T-cell (primary cell): Measurements from ENCODE around the gene NKAIN4. TPM values are rescaled to one million over a fixed set of nuclear protein-coding genes. Genes with fewer than 3 reads are reported as not detected.

Experiments used
- ATAC-seq, 4 experiments: fragments of 200-7000 bp in 3 of 4; fragments of 150-1000 bp in 1 of 4; cut with Tn5 transposase; replicated peaks in 1 of 4; 1 replicate in 3 of 4; 2 replicates in 1 of 4; pipeline ENCODE4 v1.10.0; 2021; ENCODE audit warnings: moderate library complexity in 3 of 4, mild to moderate bottlenecking in 2 of 4, moderate number of reproducible peaks in 1 of 4
- CTCF ChIA-PET, 2 donors: fragments of 300-600 bp; sonication (Branson Sonifier 250); formaldehyde crosslinking; loops; one replicate each; lab custom pipeline; 2022; ENCODE audit warnings: antibody characterized with exemption in 2 of 2; lab: Charles Lee
- POLR2A ChIA-PET, 2 donors: fragments of 300-600 bp; sonication (Branson Sonifier 250); formaldehyde crosslinking; loops; one replicate each; lab custom pipeline; 2022; ENCODE audit warnings: antibody characterized with exemption in 2 of 2; lab: Charles Lee
- DNase-seq, 35 experiments: peaks; one replicate each; pipeline versions ENCODE4 v3.0.0 to v3.0.0-alpha.2; 2013 to 2023
- H3K27ac ChIP-seq: one replicate; pipeline ENCODE4 v1.5.1; 2013; ENCODE audit warnings: low read length
- H3K27me3 ChIP-seq, 2 experiments: replicated peaks in 1 of 2; 1 replicate in 1 of 2; 2 replicates in 1 of 2; pipeline versions ENCODE4 v1.6.1 to v1.7.0; 2013; ENCODE audit warnings: low read length in 1 of 2, mixed read lengths in 1 of 2; ENCODE audit not compliant: control insufficient read depth in 2 of 2, insufficient read depth in 2 of 2; ENCODE audit errors: extremely low read depth in 1 of 2
- H3K36me3 ChIP-seq, 2 donors: 1 replicate in 1 of 2; 2 replicates in 1 of 2; pipeline versions ENCODE4 v1.6.1 to v1.7.0; 2013; ENCODE audit warnings: low read length in 1 of 2; ENCODE audit not compliant: control insufficient read depth in 2 of 2, insufficient read depth in 1 of 2; ENCODE audit errors: extremely low read depth in 1 of 2
- H3K4me1 ChIP-seq, 2 experiments: 1 replicate in 1 of 2; 2 replicates in 1 of 2; pipeline versions ENCODE4 v1.6.1 to v1.7.0; 2013; ENCODE audit warnings: low read length in 2 of 2, mixed read lengths in 1 of 2; ENCODE audit not compliant: insufficient read depth in 2 of 2, control insufficient read depth in 1 of 2; ENCODE audit errors: extremely low read depth in 1 of 2
- H3K4me3 ChIP-seq, 2 donors: 1 replicate in 1 of 2; 2 replicates in 1 of 2; pipeline versions ENCODE4 v1.5.1 to v1.7.0; 2013; ENCODE audit warnings: mild to moderate bottlenecking in 2 of 2, low read length in 1 of 2, moderate library complexity in 1 of 2; ENCODE audit not compliant: control insufficient read depth in 1 of 2; ENCODE audit errors: extremely low read depth in 1 of 2
- H3K9me3 ChIP-seq: 2 replicates; pipeline ENCODE4 v1.7.0; 2013
- H3K27ac Mint-ChIP-seq, 2 donors: one replicate each; pipeline ENCODE4 v1.8.0; 2020 to 2021; ENCODE audit warnings: mild to moderate bottlenecking in 2 of 2, mixed read lengths in 2 of 2
- H3K27me3 Mint-ChIP-seq, 2 donors: one replicate each; pipeline ENCODE4 v1.8.0; 2021 to 2022; ENCODE audit warnings: mixed read lengths in 2 of 2
- H3K36me3 Mint-ChIP-seq: one replicate; pipeline ENCODE4 v1.8.0; 2021; ENCODE audit warnings: mixed read lengths
- H3K4me1 Mint-ChIP-seq, 3 donors: one replicate each; pipeline ENCODE4 v1.8.0; 2020 to 2022; ENCODE audit warnings: mixed read lengths in 3 of 3, mild to moderate bottlenecking in 1 of 3
- H3K4me3 Mint-ChIP-seq, 3 donors: one replicate each; pipeline ENCODE4 v1.8.0; 2020 to 2022; ENCODE audit warnings: mild to moderate bottlenecking in 3 of 3, mixed read lengths in 3 of 3, moderate library complexity in 3 of 3
- H3K9me3 Mint-ChIP-seq, 3 donors: one replicate each; pipeline ENCODE4 v1.8.0; 2020 to 2022; ENCODE audit warnings: mixed read lengths in 3 of 3
- WGBS: methylation state at CpG from one replicate; pipeline ENCODE4 v1.1.5; 2013; ENCODE audit warnings: missing lambda C conversion rate; ENCODE audit not compliant: insufficient coverage; 5-methylcytosine and 5-hydroxymethylcytosine counted together
- total RNA-seq, 35 experiments: library from RNA in 6 of 35; stranded (reverse) in 6 of 35; fragments of 120-200 nt in 1 of 35; gene quantifications; one replicate each; pipeline versions ENCODE4 v1.2.1 to v1.2.4 and lab custom pipeline; 2013 to 2026

Gene NKAIN4
- total RNA-seq, 5 donors from 2014 or later (not counting 1 experiment from before 2014, with no cell fraction given) = not detected

DNA sequence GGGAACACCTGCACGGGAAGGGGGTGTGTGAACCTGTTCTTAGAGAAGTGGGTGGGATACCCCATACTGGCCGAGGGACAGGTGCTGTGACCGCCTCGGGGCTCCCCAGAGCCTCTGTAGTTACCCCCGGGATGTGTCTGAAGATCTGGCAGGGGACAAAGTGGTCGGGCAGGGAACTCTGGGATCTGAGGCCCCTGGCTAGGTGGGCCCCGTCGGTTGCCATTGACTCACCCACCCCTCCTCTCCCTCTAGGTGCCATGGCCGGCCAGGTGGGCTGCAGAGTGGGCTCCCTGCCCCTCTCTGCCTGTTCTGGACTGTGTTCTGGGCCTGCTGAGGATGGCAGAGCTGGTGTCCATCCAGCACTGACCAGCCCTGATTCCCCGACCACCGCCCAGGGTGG, 14.3 kb downstream of the NKAIN4 start:
- no peak overlapping the region for H3K27ac Mint-ChIP-seq
- H3K4me3 Mint-ChIP-seq = no peak overlapping the region
- H3K27ac ChIP-seq = no peak overlapping the region
- H3K4me1 Mint-ChIP-seq = peaks cover 0 to 2% (median under 1%) of the 10 kb centered on the region in 3 donors
- ATAC-seq (no peak), DNase-seq (no peak)
- H3K9me3 Mint-ChIP-seq = no peaks in the 10 kb centered on the region
- WGBS = 100% methylated on average over 2 of the region's 11 CpGs
- H3K4me3 ChIP-seq = no peak overlapping the region
- no peaks in the 10 kb centered on the region for H3K36me3 Mint-ChIP-seq
- no peaks in the 10 kb centered on the region for H3K9me3 ChIP-seq
- CTCF ChIA-PET = no interaction called here
- no peaks in the 10 kb centered on the region for H3K36me3 ChIP-seq
- POLR2A ChIA-PET = no interaction called here
- H3K27me3 Mint-ChIP-seq = peaks cover 0 to 14% of the 10 kb centered on the region in 2 donors
- H3K27me3 ChIP-seq = peaks cover 0 to 26% of the 10 kb centered on the region in 2 experiments
- peaks cover 0 to 10% of the 10 kb centered on the region in 2 experiments for H3K4me1 ChIP-seq

DNA sequence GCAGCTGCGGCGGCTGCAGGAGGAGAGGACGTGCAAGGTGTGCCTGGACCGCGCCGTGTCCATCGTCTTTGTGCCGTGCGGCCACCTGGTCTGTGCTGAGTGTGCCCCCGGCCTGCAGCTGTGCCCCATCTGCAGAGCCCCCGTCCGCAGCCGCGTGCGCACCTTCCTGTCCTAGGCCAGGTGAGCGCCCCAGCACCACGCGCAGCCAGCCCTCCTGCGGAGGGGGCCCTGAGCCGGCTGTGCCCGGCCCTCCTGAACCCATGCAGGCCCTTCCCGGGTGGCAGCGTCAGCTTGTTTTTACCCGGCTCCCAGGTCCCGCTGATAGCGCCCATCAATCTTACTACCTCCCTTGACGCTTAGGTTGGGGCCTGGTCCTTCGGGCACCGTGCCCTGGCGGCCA, 14.8 kb downstream of the NKAIN4 start:
- Mint-ChIP-seq H3K36me3 (no peaks in the 10 kb centered on the region), H3K4me3 (no peak overlapping the region), H3K4me1 (peaks cover 3 to 5% (median 4%) of the 10 kb centered on the region in 3 donors), H3K9me3 (no peaks in the 10 kb centered on the region), H3K27me3 (peaks cover 0 to 12% of the 10 kb centered on the region in 2 donors), H3K27ac (no peak overlapping the region)
- Histone ChIP-seq H3K4me1 (peaks cover 0 to 16% of the 10 kb centered on the region in 2 experiments), H3K27me3 (peaks cover 0 to 27% of the 10 kb centered on the region in 2 experiments), H3K36me3 (no peaks in the 10 kb centered on the region), H3K4me3 (no peak overlapping the region), H3K9me3 (no peaks in the 10 kb centered on the region), H3K27ac (no peak overlapping the region)
- no peak for ATAC-seq
- ChIA-PET CTCF (no interaction called here), POLR2A (no interaction called here)
- 95% methylated on average over 25 of the region's 30 CpGs for WGBS
- DNase-seq = no peak

DNA sequence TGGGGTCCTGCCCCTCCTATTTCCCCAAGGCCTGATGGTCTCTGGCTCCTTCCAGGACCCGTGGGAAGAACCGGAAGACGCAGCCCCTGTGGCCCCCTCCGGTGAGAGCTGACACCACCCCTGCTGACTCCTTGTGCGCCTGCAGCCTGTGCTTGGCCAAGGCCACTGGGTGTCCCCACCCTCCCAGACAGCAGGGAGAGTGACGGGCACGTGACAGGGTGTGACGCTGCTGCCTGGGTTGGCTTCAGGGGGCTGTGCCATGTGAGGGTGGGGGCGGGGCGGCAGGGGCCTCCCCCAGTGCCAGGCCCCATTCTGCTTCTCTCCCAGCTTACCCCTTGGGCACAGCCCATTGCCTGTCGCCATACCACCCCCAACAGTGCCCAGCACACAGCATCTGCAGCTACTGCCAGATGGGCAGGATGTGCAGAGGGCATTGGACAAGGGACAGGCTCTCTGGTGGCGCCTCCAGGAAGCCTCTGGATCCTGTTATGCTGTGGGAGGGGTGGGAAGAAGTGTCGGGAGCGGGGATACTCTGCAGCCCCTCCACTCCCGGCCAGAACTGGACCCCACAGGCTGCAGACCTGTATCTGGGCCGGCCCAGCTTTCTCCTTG, 15.6 kb downstream of the NKAIN4 start:
- Mint-ChIP-seq H3K27ac (no peak overlapping the region), H3K27me3 (peaks cover 0 to 4% of the 10 kb centered on the region in 2 donors), H3K36me3 (no peaks in the 10 kb centered on the region), H3K4me1 (peaks cover 3 to 5% (median 4%) of the 10 kb centered on the region in 3 donors), H3K9me3 (no peaks in the 10 kb centered on the region), H3K4me3 (no peak overlapping the region)
- peaks cover 0 to 17% of the 10 kb centered on the region in 2 experiments for H3K4me1 ChIP-seq
- 54% methylated on average over 11 of the region's 16 CpGs for WGBS
- no peaks in the 10 kb centered on the region for H3K36me3 ChIP-seq
- ATAC-seq (no peak), DNase-seq (peak in 1 of 35 experiments; percentile 17)
- H3K4me3 ChIP-seq = no peak overlapping the region
- H3K9me3 ChIP-seq = no peaks in the 10 kb centered on the region
- CTCF ChIA-PET = interaction anchor here (0.6 to 1.7 kb wide), 3 partner anchors 14 to 16 kb away, joined by 3 read pairs; no protein-coding TSS in a partner anchor
- peaks cover 0 to 30% of the 10 kb centered on the region in 2 experiments for H3K27me3 ChIP-seq
- POLR2A ChIA-PET = no interaction called here
- no peak overlapping the region for H3K27ac ChIP-seq

DNA sequence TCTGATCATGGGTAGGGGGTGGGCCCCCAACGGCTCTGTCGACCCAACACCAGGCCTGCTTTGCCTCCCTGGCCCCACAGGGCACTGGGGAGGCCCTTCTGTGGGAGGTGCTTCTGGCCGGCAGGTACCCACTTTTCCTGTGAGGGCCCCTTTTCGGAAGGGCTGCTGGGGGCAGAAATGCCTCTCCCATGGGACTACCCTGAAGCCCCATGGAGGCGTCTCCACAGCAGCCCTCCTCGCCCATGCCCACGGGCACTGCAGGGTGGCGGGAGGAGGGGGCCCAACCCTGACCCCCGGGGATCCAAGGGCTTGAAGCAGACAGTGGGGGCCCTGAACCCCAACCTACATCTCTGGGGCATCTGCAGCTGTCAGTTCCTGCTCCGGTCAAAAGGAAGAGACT, 16.2 kb downstream of the NKAIN4 start:
- ATAC-seq (no peak), DNase-seq (no peak)
- Histone ChIP-seq H3K4me3 (no peak overlapping the region), H3K27me3 (peaks cover 0 to 32% of the 10 kb centered on the region in 2 experiments), H3K9me3 (no peaks in the 10 kb centered on the region), H3K36me3 (no peaks in the 10 kb centered on the region), H3K4me1 (peaks cover 0 to 17% of the 10 kb centered on the region in 2 experiments), H3K27ac (no peak overlapping the region)
- peaks cover 3 to 5% (median 4%) of the 10 kb centered on the region in 3 donors for H3K4me1 Mint-ChIP-seq
- no peaks in the 10 kb centered on the region for H3K9me3 Mint-ChIP-seq
- H3K27ac Mint-ChIP-seq = no peak overlapping the region
- WGBS = 85% methylated on average over 9 of the region's 10 CpGs
- ChIA-PET CTCF (interaction anchor here (0.8 to 1.7 kb wide), 2 partner anchors 14 to 15 kb away, joined by 3 read pairs; no protein-coding TSS in a partner anchor), POLR2A (interaction anchor here in 1 of 2 donors (0.6 kb wide), 1 partner anchor 284 kb away, joined by 4 read pairs; no protein-coding TSS in a partner anchor)
- H3K36me3 Mint-ChIP-seq = no peaks in the 10 kb centered on the region
- no peak overlapping the region for H3K4me3 Mint-ChIP-seq
- H3K27me3 Mint-ChIP-seq = peaks cover 0 to 6% of the 10 kb centered on the region in 2 donors

DNA sequence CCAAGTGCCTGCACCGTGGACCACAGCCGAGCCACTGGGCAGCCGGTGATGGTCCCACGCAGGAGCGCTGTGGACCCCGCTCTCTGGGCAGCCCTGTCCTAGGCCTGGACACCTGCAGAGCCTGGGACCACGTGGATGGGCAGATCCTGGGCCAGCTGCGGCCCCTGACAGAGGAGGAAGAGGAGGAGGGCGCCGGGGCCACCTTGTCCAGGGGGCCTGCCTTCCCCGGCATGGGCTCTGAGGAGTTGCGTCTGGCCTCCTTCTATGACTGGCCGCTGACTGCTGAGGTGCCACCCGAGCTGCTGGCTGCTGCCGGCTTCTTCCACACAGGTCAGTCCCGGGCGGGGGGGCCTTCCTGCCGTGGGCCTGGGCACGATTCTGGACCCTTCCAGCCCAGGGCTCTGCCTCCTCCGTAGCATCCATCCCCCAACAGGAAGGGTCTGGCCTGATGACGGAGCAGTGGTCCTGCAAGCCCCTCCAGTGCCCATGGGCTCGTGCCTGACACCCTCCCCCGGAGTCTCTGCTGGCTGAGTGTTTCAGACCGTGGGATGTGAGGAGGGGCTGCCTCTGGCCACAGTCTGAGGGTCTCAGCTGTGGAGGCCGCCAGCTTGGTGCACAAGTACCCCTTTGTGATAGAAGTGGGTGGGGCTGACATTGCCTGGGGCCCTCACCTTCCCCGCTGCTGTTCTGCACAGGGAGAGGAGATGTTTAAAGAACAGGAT, 18.0 kb downstream of the NKAIN4 start:
- WGBS = 85% methylated on average over 22 of the region's 26 CpGs
- no peak for ATAC-seq
- no peaks in the 10 kb centered on the region for H3K36me3 ChIP-seq
- peaks cover 0 to 17% of the 10 kb centered on the region in 2 experiments for H3K4me1 ChIP-seq
- no peak for DNase-seq
- peaks cover 3 to 5% (median 4%) of the 10 kb centered on the region in 3 donors for H3K4me1 Mint-ChIP-seq
- no peaks in the 10 kb centered on the region for H3K9me3 ChIP-seq
- H3K27ac Mint-ChIP-seq = no peak overlapping the region
- no peak overlapping the region for H3K4me3 Mint-ChIP-seq
- ChIA-PET CTCF (no interaction called here), POLR2A (interaction anchor here in 1 of 2 donors (0.7 kb wide), 1 partner anchor 19 kb away, joined by 3 read pairs; no protein-coding TSS in a partner anchor)
- H3K27me3 ChIP-seq = peaks cover 0 to 38% of the 10 kb centered on the region in 2 experiments
- H3K27me3 Mint-ChIP-seq = peaks cover 12 to 23% of the 10 kb centered on the region in 2 donors
- H3K4me3 ChIP-seq = no peak overlapping the region
- no peaks in the 10 kb centered on the region for H3K36me3 Mint-ChIP-seq
- H3K9me3 Mint-ChIP-seq = no peaks in the 10 kb centered on the region
- no peak overlapping the region for H3K27ac ChIP-seq

DNA sequence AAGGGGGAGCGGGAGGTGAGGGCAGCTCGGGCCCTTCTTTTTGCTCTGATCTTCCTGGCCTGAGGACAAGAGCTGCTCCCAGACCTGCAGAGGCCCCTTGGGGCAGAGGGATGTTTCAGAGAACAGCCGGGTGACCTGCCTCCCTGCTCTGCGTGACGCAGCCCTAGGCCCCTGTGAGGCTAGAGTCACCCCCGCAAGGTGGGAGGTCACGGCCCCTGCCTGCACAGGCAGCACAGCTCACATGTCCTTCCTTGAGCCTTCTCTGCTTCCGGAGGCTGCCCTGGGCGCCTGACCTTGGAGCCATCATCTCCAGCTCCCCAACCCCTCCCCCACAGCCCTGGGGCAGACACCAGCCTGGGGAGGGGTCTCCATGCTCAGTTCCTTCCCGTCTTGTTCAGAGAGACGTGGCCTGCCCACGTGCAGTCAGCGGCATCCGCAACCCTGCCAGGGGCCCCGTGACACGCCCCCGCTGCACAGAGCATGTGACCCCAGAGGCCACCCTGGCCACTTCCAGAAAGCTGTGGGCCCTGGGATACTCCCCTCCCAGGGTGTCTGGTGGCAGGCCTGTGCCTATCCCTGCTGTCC, 18.8 kb downstream of the NKAIN4 start, which contains the start of gene BIRC7:
Gene BIRC7, plus strand, starts transcription at position 507 of the 585 bp plus-strand sequence. CDS start 192 bp downstream, outside the sequence.
- Mint-ChIP-seq H3K4me3 (no peak within 1 kb of the TSS), H3K36me3 (no peaks in the 10 kb centered on the region), H3K9me3 (no peaks in the 10 kb centered on the region), H3K27me3 (peaks cover 18 to 31% of the 10 kb centered on the region in 2 donors), H3K27ac (peak within 1 kb of the TSS in 1 of 2 donors; percentile 34), H3K4me1 (peaks cover 3 to 9% (median 4%) of the 10 kb centered on the region in 3 donors)
- CTCF ChIA-PET = no interaction called here
- Histone ChIP-seq H3K27ac (peak within 1 kb of the TSS; percentile 34), H3K36me3 (no peaks in the 10 kb centered on the region), H3K27me3 (peaks cover 1 to 40% of the 10 kb centered on the region in 2 experiments), H3K9me3 (no peaks in the 10 kb centered on the region), H3K4me3 (no peak within 1 kb of the TSS), H3K4me1 (peaks cover 0 to 20% of the 10 kb centered on the region in 2 experiments)
- POLR2A ChIA-PET = interaction anchor here in 1 of 2 donors (0.7 kb wide), 1 partner anchor 18 kb away, joined by 3 read pairs; no protein-coding TSS in a partner anchor
- ATAC-seq = no peak
- 36% methylated on average over 13 of the region's 17 CpGs for WGBS
- DNase-seq = peak in 3 of 35 experiments; percentile 26 to 29 (median 27)
